DOHH2 (cell line): ENCODE measurements around the gene RPL23.

ENCODE experiments used
- CTCF ChIP-seq: fragments of 200-600 bp; sonication (generic); IDR thresholded peaks from one replicate; pipeline ENCODE4 v1.5.1; 2014; ENCODE audit warnings: antibody characterized with exemption, mild to moderate bottlenecking, low read depth, low read length; ENCODE audit not compliant: poor library complexity, severe bottlenecking
- EZH2phosphoT487 ChIP-seq: fragments of 200-600 bp; sonication (generic); IDR thresholded peaks from 2 replicates; pipeline ENCODE4 v1.6.1; 2017; ENCODE audit warnings: borderline replicate concordance, mild to moderate bottlenecking, antibody characterized with exemption, low read length, moderate library complexity, mixed read lengths

- no peak for TF ChIP-seq CTCF
- no peak for TF ChIP-seq EZH2phosphoT487
Observed at GRCh38 chr17:38861399-38861843, 7.9 kb upstream of the RPL23 start.
